ENCODE measurements around the gene MAGEB2.
"Not testable (repeated sequence)": the region's sequence is repeated elsewhere in the genome, so short reads cannot be mapped to it uniquely, and the experiment has no call there.

Gene MAGEB2

DNA sequence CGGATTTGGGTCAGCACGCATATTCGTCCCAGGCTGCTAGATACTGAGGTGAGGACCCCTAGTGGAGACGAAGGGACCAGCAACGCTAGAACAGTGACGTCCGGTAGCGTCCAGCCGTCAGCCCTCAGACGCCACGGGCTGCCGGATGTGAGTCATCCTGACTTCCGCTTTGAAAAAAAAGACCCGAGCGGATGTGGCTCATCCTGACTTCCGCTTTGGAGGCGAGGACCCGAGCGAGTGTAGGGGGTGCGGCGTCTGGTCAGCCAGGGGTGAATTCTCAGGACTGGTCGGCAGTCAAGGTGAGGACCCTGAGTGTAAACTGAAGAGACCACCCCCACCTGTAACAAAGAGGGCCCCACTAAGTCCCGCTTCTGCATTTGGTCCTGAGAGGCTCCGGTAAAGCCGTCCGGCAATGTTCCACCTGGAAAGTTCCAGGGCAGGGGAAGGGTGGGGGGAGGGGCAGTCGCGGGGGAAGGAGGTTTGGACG is at the start of gene MAGEB2:
MAGEB2 (plus strand) TSS at position 207 of the 487 bp plus-strand sequence. CDS start 3,018 bp downstream, outside the sequence.
- DNase-seq, result no peak

DNA sequence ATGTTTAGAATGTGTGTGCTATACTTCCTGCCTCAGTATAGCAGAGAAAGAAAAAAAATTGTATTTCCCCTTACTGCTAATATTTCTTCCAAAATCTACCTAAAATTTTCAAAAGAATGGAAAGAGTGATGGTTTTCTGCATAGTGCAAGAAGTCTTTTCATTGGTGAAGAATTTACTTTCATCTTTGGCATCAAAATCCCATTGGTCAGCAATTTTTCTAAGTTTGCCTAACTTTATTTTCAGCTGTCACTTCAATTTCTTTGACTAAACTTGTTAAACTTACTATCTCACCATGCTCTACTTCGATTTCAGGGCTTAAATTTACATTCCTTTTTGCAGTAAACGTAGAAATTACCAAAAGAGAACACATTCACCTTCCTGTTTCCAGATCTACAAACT is 44.5 kb upstream of the MAGEB2 start:
- DNase-seq, result no peak

DNA sequence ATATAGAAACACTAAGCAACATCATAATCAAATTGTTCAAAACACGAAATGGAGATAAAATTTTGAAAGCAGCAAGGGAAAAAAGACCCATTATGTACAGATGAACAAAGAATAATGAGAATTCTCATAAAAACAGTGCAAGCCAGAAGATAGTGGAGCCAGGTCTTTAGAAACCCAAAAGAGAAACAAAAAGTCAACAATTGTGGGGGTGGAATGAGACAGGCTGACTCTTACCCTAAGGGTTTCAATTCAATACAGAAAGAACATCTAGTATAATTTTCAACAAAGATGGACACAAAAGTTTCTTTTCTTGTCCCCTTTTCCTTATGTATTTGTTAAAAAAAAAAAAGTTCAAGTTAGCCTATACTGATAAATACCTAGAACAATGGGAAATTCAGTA is 34.0 kb upstream of the MAGEB2 start:
- DNase-seq, result no peak

- DNase-seq, result no peak
These were observed 31.8 kb upstream of the MAGEB2 start for GRCh38 chrX:30183554-30183953.

GRCh38 chrX:30190426-30190825 is 24.9 kb upstream of the MAGEB2 start:
- no peak for DNase-seq

DNA sequence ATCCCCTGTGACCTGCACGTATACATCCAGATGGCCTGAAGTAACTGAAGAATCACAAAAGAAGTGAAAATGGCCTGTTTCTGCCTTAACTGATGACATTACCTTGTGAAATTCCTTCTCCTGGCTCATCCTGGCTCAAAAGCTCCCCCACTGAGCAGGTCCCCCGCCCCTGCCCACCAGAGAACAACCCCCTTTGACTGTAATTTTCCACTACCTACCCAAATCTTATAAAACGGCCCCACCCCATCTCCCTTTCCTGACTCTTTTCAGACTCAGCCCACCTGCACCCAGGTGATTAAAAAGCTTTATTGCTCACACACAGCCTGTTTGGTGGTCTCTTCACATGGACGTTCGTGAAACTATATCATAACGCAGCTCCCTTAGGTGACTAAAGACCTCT is 21.5 kb upstream of the MAGEB2 start:
- not testable (repeated sequence) for DNase-seq

DNA sequence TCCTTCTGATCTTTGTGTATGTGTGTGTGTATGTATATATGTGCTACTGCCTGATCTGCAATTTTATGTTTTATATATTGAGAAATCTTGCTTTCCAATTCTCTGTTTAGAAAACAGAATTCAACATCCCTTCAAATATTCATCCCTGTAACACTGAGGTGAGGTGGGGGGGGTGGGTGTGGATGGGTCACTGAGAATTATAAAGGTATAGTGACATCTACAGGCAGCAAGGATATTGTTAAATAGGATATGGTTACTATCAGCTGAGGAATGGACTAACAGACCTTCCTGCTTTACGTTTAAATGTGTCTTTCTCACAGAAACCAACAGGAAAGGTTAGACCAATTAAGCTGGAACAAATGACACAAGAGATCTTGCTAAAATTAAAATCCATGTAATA is 19.0 kb upstream of the MAGEB2 start:
- no peak for DNase-seq

DNA sequence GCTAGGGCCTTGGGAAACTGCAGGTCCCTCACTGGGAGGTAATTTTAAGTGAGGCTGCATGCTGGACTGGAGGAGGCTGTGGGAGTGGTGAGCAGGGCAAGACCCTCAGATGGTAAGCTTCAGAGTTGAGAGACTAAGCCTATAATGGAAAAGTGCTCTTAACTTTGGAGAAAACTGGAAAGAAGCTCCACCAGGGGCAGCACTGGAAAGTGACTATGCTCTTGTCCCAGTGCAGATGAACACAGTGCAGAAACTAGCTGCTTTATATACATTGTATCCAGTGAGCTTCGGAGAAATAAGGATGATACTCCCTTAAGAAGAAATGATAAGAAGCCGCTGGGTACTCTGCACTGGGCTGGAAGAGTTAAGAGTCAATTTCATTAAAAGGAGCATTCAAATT is 3.2 kb upstream of the MAGEB2 start:
- no peak for DNase-seq

DNA sequence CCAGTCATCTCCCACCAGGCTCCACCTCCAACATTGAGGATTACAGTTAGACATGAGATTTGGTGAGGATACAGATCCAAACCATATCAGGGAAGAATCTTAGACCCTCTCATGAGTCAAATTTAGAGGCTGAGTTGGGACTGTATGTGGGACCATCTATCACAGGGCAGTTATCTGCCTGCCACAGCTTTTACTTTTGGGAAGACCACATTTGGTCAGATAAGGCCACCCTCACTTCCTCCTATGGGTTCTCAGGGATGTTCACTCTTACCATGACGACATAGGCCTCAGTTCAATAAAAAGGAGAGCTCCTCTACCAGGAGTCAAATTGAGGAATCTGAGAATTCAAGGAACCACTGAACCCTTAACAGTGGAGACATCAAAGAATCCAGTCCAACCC is 2.1 kb downstream of the MAGEB2 start:
- DNase-seq, result no peak

- no peak for DNase-seq
These were observed 4.0 kb downstream of the MAGEB2 start for GRCh38 chrX:30219372-30219771.

- no peak for DNase-seq
These were observed 5.3 kb downstream of the MAGEB2 start for GRCh38 chrX:30220661-30221060.

DNA sequence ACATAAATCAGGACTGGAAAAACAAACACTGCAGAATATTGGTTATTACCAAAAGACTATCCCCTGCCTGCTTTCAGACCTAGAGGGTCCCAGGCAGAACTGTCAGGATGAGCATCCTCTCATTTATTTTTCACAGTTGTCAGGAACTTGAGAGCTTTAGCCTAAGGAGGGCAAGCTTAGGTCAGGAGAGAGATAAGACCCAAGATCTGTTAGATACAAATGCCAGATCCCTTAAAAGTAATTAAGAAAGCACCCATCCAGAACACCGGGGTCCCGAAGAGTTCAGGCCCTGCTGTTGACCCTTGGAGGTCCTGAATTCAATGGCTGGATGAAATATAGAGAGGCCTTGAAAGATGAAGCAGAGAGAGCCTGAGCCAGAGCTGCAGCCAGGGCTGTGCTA is 9.2 kb downstream of the MAGEB2 start:
- DNase-seq, result no peak

DNA sequence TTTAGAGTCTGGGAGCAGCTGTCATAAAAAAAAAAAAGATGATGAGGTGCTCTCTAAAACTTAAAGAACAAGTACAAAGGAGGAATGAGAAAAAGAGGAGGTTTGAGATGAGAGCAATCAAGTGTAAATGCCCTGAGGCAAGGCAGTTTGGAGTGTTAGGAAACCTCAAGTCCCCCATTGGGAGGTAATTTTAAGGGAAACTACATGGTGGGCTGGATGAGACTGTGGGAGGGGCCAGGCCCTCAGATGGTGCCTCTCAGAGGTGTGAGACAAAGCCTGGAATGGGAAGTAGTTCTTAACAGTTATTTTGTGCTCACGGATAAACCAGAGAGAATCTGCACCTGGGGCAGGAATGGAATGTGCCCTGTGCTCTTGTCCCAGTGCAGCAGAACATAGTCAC is 13.2 kb downstream of the MAGEB2 start:
- no peak for DNase-seq

DNA sequence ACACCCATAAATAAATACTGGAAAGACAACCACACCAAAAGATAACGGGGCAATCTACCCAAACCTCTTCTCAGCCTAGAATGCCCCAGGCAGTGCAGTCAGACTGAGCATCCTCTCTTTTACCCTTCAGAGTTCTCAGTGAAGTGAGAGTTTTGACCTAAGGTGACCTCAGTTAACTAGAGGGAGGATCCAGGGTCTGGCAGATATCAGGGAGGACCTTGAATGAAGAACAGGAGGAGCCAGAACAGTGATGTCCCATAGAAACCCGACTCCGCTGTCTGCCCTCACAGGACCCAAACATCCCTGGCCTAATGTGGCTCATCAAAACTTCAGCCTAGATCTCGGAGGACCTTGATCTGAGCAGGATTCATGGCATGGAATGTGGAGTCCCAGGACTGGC is 15.0 kb downstream of the MAGEB2 start, which contains the start of gene MAGEB3:
MAGEB3 (plus strand) TSS at position 263 of the 400 bp plus-strand sequence. CDS start 5,268 bp downstream, outside the sequence.
- no peak for DNase-seq

DNA sequence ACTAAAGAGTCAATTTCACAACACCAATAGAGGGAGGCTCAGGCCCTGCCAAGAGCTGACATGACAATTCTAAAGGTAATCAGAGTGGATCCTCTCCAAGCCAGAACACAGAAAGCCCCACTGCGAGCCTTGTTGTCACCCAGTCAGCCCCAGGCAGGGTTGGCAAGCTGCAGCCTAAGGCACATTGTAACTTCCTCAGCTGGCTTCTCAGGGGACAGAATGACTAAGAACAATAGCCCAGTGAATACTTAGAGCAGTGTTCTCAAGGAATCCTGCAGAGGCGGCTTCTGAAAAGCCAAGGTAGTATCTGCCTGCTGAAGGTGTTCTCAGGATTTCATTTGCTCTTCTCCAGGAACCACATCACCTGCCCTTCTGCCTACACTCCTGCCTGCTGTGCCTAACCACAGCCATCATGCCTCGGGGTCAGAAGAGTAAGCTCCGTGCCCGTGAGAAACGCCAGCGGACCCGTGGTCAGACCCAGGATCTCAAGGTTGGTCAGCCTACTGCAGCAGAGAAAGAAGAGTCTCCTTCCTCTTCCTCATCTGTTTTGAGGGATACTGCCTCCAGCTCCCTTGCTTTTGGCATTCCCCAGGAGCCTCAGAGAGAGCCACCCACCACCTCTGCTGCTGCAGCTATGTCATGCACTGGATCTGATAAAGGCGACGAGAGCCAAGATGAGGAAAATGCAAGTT is 26.5 kb downstream of the MAGEB2 start, which contains the start of gene MAGEB4:
MAGEB4 (plus strand) TSS at position 277 of the 692 bp plus-strand sequence; CDS start at position 413, 136 bp downstream.
- DNase-seq, result no peak

DNA sequence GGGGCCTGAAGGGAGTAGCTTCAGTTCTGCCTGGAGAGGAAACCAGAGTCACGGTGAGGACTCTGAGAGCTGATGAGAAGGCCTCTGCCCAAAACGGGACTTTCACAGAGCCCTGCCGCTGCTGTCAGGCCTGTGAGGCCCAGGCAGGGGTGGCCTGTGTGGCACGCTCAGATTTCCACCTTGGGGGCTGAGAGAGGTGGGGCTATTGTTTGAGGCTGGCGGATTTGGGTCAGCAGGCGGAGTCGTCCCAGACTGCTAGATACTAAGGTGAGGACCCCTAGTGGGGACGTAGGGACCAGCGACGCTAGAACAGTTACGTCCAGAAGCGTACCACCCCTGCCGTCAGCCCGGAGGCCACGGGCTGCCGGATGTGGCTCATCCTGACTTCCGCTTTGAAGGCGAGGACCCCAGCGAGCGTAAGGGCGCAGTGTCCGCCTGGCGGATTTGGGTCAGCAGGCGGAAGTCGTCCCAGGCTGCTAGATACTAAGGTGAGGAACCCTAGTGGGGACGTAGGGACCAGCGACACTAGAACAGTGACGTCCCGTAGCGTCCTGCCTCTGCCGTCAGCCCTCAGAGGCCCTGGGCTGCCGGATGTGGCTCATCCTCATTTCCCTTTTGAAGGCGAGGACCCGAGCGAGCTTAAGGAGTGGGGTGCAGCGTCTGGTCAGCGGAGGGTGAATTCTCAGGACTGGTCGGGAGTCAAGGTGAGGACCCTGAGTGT is 31.6 kb downstream of the MAGEB2 start, which contains the start of gene MAGEB1:
MAGEB1 (plus strand) TSS at position 378 of the 721 bp plus-strand sequence. CDS start 3,348 bp downstream, outside the sequence.
- DNase-seq, result no peak

GRCh38 chrX:30248854-30249253 is 33.5 kb downstream of the MAGEB2 start:
- DNase-seq, result no peak

- DNase-seq, result no peak
These were observed 37.9 kb downstream of the MAGEB2 start for GRCh38 chrX:30253257-30253656.

- DNase-seq, result no peak
These were observed 44.6 kb downstream of the MAGEB2 start for GRCh38 chrX:30259927-30260326.

DNA sequence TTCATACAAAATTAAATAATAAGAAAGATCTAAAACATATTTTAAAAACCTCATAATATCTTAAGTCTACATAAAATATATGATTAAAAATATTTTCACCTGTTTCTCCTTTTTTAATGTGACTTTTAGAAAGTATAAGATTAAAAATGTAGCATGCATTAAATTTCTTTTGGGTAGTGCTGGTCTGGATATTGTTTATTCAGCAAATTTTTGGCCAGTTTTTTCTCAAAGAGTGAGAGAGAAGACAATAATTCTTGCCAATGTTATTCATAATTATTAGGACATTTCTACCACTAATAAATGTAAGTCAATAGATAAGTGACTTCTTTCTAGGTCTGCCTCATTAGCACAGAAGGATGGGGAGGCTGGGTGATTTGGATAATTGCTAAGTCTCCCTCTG is 45.6 kb downstream of the MAGEB2 start:
- no peak for DNase-seq

DNA sequence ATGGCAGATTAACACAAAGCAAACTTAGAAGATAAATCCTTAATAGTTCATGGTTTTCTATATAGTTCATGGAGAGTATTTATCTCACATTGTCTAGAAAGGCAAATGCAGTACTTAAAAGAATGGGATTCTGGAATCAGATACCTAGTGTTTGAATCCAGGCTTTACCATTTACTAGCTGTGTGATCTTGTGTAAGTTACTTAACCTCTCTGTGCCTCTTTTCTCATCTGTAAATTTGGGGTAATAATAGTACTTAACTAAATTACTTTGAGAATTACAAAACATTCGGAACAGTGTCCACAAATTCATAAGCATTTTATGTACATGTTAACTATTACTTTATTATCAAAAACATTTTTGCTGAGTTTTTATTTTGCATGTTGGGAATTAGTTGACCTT is 47.4 kb downstream of the MAGEB2 start:
- no peak for DNase-seq
